H1 (cell line): ENCODE results near the gene STK39. TPM values are rescaled to one million over a fixed set of nuclear protein-coding genes. Genes with fewer than 3 reads are reported as not detected.

Experiments
- POLR2A ChIP-seq, 2 experiments: IDR thresholded peaks; 1 replicate in 1 of 2; 2 replicates in 1 of 2; pipeline ENCODE4 v1.6.1; 2011; ENCODE audit warnings: low read depth in 2 of 2, low read length in 2 of 2, mild to moderate bottlenecking in 2 of 2; ENCODE audit errors: control extremely low read depth in 1 of 2
- polyA plus RNA-seq, 7 experiments: library from polyadenylated mRNA; depleted of rRNA in 3 of 7; stranded (reverse) in 5 of 7; unstranded in 2 of 7; fragments of >200 nt in 5 of 7; fragments of 200-250 nt in 2 of 7; gene quantifications; 1 replicate in 5 of 7; 2 replicates in 1 of 7; 4 replicates in 1 of 7; pipeline versions ENCODE4 v1.2.1 to v1.2.3, GENCODE V29; 2011 to 2013; ENCODE audit warnings: missing spikeins in 2 of 7, mixed read lengths in 2 of 7
- total RNA-seq: library from RNA; stranded (reverse); fragmentation: NEBNext Ultra II Directional; extraction: Animal tissue kit (Norgen Biotek cat#: 25700); gene quantifications from 2 replicates; pipeline ENCODE4 v1.2.1, GENCODE V29; 2021

STK39 gene
- total and polyA plus RNA-seq, 2 of the 8 experiments (the other 6 are each of a cell fraction or from before 2014, with no cell fraction given), result 13.7 to 23.8 TPM

GRCh38 chr2:168137510-168138180 is 109.8 kb downstream of the STK39 start (continued):
- TF ChIP-seq POLR2A (IDR thresholded peaks at IDR 0.05; ENCODE audit: control extremely low read depth in 1 of 2, low read depth in 2 of 2, low read length in 2 of 2), result no peak
